Measurements from ENCODE around the gene GABRR3.
A peak's percentile ranks its signal among the peaks of the same experiment; 100 is the strongest.

GABRR3 gene

GRCh38 chr3:97994328-97994945, 40.7 kb downstream of the GABRR3 start:
- no peak for DNase-seq (ENCODE audit: low read depth)
- no peak overlapping the region for H3K4me3 ChIP-seq (ENCODE audit: low read depth, low read length)

GRCh38 chr3:97993526-97993925, 41.6 kb downstream of the GABRR3 start:
- H3K4me3 ChIP-seq (ENCODE audit: low read depth, low read length): no peak overlapping the region
- no peak for DNase-seq (ENCODE audit: low read depth)

- H3K4me3 ChIP-seq (ENCODE audit: low read depth, low read length): no peak overlapping the region
Observed at GRCh38 chr3:97992547-97993173, 42.5 kb downstream of the GABRR3 start.

GRCh38 chr3:97991293-97991682, 43.8 kb downstream of the GABRR3 start:
- no peak overlapping the region for H3K4me3 ChIP-seq (ENCODE audit: low read depth, low read length)
- DNase-seq (ENCODE audit: low read depth): no peak

More at GRCh38 chr3:97992547-97993173, 42.5 kb downstream of the GABRR3 start:
- no peak for DNase-seq (ENCODE audit: low read depth)

- no peak overlapping the region for H3K4me3 ChIP-seq (ENCODE audit: low read depth, low read length)
- DNase-seq (ENCODE audit: low read depth): no peak
Observed at GRCh38 chr3:97990624-97991292, 44.4 kb downstream of the GABRR3 start.

GRCh38 chr3:97988784-97989568, 46.1 kb downstream of the GABRR3 start:
- no peak for DNase-seq (ENCODE audit: low read depth)
- no peak overlapping the region for H3K4me3 ChIP-seq (ENCODE audit: low read depth, low read length)

- DNase-seq (ENCODE audit: low read depth): no peak
- H3K4me3 ChIP-seq (ENCODE audit: low read depth, low read length): no peak overlapping the region
Observed at GRCh38 chr3:97987306-97987705, 47.8 kb downstream of the GABRR3 start.

GRCh38 chr3:97983933-97984491, 51.1 kb downstream of the GABRR3 start:
- no peak overlapping the region for H3K4me3 ChIP-seq (ENCODE audit: low read depth, low read length)
- no peak for DNase-seq (ENCODE audit: low read depth)

- DNase-seq (ENCODE audit: low read depth): no peak
- no peak overlapping the region for H3K4me3 ChIP-seq (ENCODE audit: low read depth, low read length)
Observed at GRCh38 chr3:97981886-97982285, 53.2 kb downstream of the GABRR3 start.

- no peak overlapping the region for H3K4me3 ChIP-seq (ENCODE audit: low read depth, low read length)
- DNase-seq (ENCODE audit: low read depth): no peak
Observed at GRCh38 chr3:97979610-97980009, 55.5 kb downstream of the GABRR3 start.

GRCh38 chr3:97975466-97975865, 59.6 kb downstream of the GABRR3 start:
- no peak for DNase-seq (ENCODE audit: low read depth)
- H3K4me3 ChIP-seq (ENCODE audit: low read depth, low read length): no peak overlapping the region

- H3K4me3 ChIP-seq (ENCODE audit: low read depth, low read length): no peak overlapping the region
Observed at GRCh38 chr3:97974996-97975395, 60.1 kb downstream of the GABRR3 start.

GRCh38 chr3:97972976-97973375, 62.1 kb downstream of the GABRR3 start:
- DNase-seq (ENCODE audit: low read depth): no peak
- H3K4me3 ChIP-seq (ENCODE audit: low read depth, low read length): peak overlapping the region; percentile 67

More at GRCh38 chr3:97974996-97975395, 60.1 kb downstream of the GABRR3 start:
- no peak for DNase-seq (ENCODE audit: low read depth)

- DNase-seq (ENCODE audit: low read depth): no peak
- H3K4me3 ChIP-seq (ENCODE audit: low read depth, low read length): peak within 1 kb of the TSS; percentile 67
Observed at GRCh38 chr3:97971679-97972567, 63.2 kb downstream of the GABRR3 start, which contains the start of gene RIOX2. Gene RIOX2 (minus strand): TSS chr3:97972431. CDS start chr3:97967593, 4,838 bp downstream.

GRCh38 chr3:97970956-97971620, 64.0 kb downstream of the GABRR3 start:
- peak overlapping the region; percentile 67 for H3K4me3 ChIP-seq (ENCODE audit: low read depth, low read length)
- no peak for DNase-seq (ENCODE audit: low read depth)

GRCh38 chr3:97970156-97970555, 65.0 kb downstream of the GABRR3 start:
- no peak overlapping the region for H3K4me3 ChIP-seq (ENCODE audit: low read depth, low read length)
- DNase-seq (ENCODE audit: low read depth): no peak

GRCh38 chr3:97969541-97969940, 65.6 kb downstream of the GABRR3 start:
- no peak for DNase-seq (ENCODE audit: low read depth)
- H3K4me3 ChIP-seq (ENCODE audit: low read depth, low read length): no peak overlapping the region

- H3K4me3 ChIP-seq (ENCODE audit: low read depth, low read length): no peak overlapping the region
Observed at GRCh38 chr3:97968376-97968775, 66.7 kb downstream of the GABRR3 start.

More at GRCh38 chr3:97968376-97968775, 66.7 kb downstream of the GABRR3 start:
- no peak for DNase-seq (ENCODE audit: low read depth)

Data from skeletal muscle cell (primary cell).